T-cell (primary cell): ENCODE measurements around the gene ITGA2. TPM values are rescaled to one million over a fixed set of nuclear protein-coding genes. Genes with fewer than 3 reads are reported as not detected.
A peak's percentile ranks its signal among the peaks of the same experiment; 100 is the strongest.

Experiments used
- ATAC-seq, 4 experiments: fragments of 200-7000 bp in 3 of 4; fragments of 150-1000 bp in 1 of 4; cut with Tn5 transposase; replicated peaks in 1 of 4; 1 replicate in 3 of 4; 2 replicates in 1 of 4; pipeline ENCODE4 v1.10.0; 2021; ENCODE audit warnings: moderate library complexity in 3 of 4, mild to moderate bottlenecking in 2 of 4, moderate number of reproducible peaks in 1 of 4
- CTCF ChIA-PET, 2 donors: fragments of 300-600 bp; sonication (Branson Sonifier 250); formaldehyde crosslinking; loops; one replicate each; lab custom pipeline; 2022; ENCODE audit warnings: antibody characterized with exemption in 2 of 2; lab: Charles Lee
- POLR2A ChIA-PET, 2 donors: fragments of 300-600 bp; sonication (Branson Sonifier 250); formaldehyde crosslinking; loops; one replicate each; lab custom pipeline; 2022; ENCODE audit warnings: antibody characterized with exemption in 2 of 2; lab: Charles Lee
- DNase-seq, 35 experiments: peaks; one replicate each; pipeline versions ENCODE4 v3.0.0 to v3.0.0-alpha.2; 2013 to 2023
- H3K27ac ChIP-seq: one replicate; pipeline ENCODE4 v1.5.1; 2013; ENCODE audit warnings: low read length
- H3K27me3 ChIP-seq, 2 experiments: replicated peaks in 1 of 2; 1 replicate in 1 of 2; 2 replicates in 1 of 2; pipeline versions ENCODE4 v1.6.1 to v1.7.0; 2013; ENCODE audit warnings: low read length in 1 of 2, mixed read lengths in 1 of 2; ENCODE audit not compliant: control insufficient read depth in 2 of 2, insufficient read depth in 2 of 2; ENCODE audit errors: extremely low read depth in 1 of 2
- H3K36me3 ChIP-seq, 2 donors: 1 replicate in 1 of 2; 2 replicates in 1 of 2; pipeline versions ENCODE4 v1.6.1 to v1.7.0; 2013; ENCODE audit warnings: low read length in 1 of 2; ENCODE audit not compliant: control insufficient read depth in 2 of 2, insufficient read depth in 1 of 2; ENCODE audit errors: extremely low read depth in 1 of 2
- H3K4me1 ChIP-seq, 2 experiments: 1 replicate in 1 of 2; 2 replicates in 1 of 2; pipeline versions ENCODE4 v1.6.1 to v1.7.0; 2013; ENCODE audit warnings: low read length in 2 of 2, mixed read lengths in 1 of 2; ENCODE audit not compliant: insufficient read depth in 2 of 2, control insufficient read depth in 1 of 2; ENCODE audit errors: extremely low read depth in 1 of 2
- H3K4me3 ChIP-seq, 2 donors: 1 replicate in 1 of 2; 2 replicates in 1 of 2; pipeline versions ENCODE4 v1.5.1 to v1.7.0; 2013; ENCODE audit warnings: mild to moderate bottlenecking in 2 of 2, low read length in 1 of 2, moderate library complexity in 1 of 2; ENCODE audit not compliant: control insufficient read depth in 1 of 2; ENCODE audit errors: extremely low read depth in 1 of 2
- H3K9me3 ChIP-seq: 2 replicates; pipeline ENCODE4 v1.7.0; 2013
- H3K27ac Mint-ChIP-seq, 2 donors: one replicate each; pipeline ENCODE4 v1.8.0; 2020 to 2021; ENCODE audit warnings: mild to moderate bottlenecking in 2 of 2, mixed read lengths in 2 of 2
- H3K27me3 Mint-ChIP-seq, 2 donors: one replicate each; pipeline ENCODE4 v1.8.0; 2021 to 2022; ENCODE audit warnings: mixed read lengths in 2 of 2
- H3K36me3 Mint-ChIP-seq: one replicate; pipeline ENCODE4 v1.8.0; 2021; ENCODE audit warnings: mixed read lengths
- H3K4me1 Mint-ChIP-seq, 3 donors: one replicate each; pipeline ENCODE4 v1.8.0; 2020 to 2022; ENCODE audit warnings: mixed read lengths in 3 of 3, mild to moderate bottlenecking in 1 of 3
- H3K4me3 Mint-ChIP-seq, 3 donors: one replicate each; pipeline ENCODE4 v1.8.0; 2020 to 2022; ENCODE audit warnings: mild to moderate bottlenecking in 3 of 3, mixed read lengths in 3 of 3, moderate library complexity in 3 of 3
- H3K9me3 Mint-ChIP-seq, 3 donors: one replicate each; pipeline ENCODE4 v1.8.0; 2020 to 2022; ENCODE audit warnings: mixed read lengths in 3 of 3
- WGBS: methylation state at CpG from one replicate; pipeline ENCODE4 v1.1.5; 2013; ENCODE audit warnings: missing lambda C conversion rate; ENCODE audit not compliant: insufficient coverage; 5-methylcytosine and 5-hydroxymethylcytosine counted together
- total RNA-seq, 35 experiments: library from RNA in 6 of 35; stranded (reverse) in 6 of 35; fragments of 120-200 nt in 1 of 35; gene quantifications; one replicate each; pipeline versions ENCODE4 v1.2.1 to v1.2.4 and lab custom pipeline; 2013 to 2026

ITGA2 gene
- total RNA-seq: 1 to 10 TPM in 1 of 5 donors, under 1 TPM in 4; 0.16 to 1.5 (median 0.51) TPM
- 0.46 TPM for total RNA-seq (2013)
- 0.19 to 31.7 (median 6.7) reads per million in 29 experiments for total RNA-seq (lab: John Stamatoyannopoulos, UW)

DNA sequence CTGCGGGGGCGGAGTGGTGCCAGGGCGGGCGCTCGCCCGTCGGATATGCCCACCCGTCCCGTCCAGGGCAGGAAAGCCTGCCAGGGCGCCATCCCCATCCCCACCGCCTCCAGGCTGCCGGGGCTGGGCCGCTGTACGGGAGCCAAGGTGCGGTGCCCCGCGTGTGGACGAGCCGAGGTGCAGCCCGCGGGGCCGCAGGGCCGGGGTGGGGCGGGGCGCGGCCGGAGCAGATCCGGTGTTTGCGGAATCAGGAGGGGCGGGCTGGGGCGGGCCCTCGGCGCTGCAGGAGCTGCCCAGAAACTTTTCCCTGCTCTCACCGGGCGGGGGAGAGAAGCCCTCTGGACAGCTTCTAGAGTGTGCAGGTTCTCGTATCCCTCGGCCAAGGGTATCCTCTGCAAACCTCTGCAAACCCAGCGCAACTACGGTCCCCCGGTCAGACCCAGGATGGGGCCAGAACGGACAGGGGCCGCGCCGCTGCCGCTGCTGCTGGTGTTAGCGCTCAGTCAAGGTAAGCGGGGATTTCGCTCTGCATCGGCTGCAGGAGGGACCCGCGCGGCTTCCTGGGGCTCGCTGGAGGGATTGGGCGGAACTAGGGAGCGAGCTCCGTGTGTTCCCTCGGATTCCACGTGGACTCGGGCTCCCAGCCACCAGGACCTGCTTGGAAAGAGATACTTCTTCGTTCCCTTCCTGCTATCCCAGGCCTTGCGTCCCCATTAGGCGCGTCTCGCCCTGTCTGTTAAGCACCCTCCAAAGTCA, at the start of gene ITGA2:
Gene ITGA2 (plus strand): TSS at position 328 of the 756 bp plus-strand sequence. CDS start 117 bp downstream, at position 445.
- ChIA-PET CTCF (no interaction called here), POLR2A (no interaction called here)
- H3K27ac ChIP-seq: no peak within 1 kb of the TSS
- peak within 1 kb of the TSS; percentile 77 to 84 for H3K4me3 ChIP-seq
- under 1% methylated on average over 61 of the region's 64 CpGs for WGBS
- peaks cover 3 to 16% of the 10 kb centered on the region in 2 experiments for H3K4me1 ChIP-seq
- H3K36me3 ChIP-seq: no peaks in the 10 kb centered on the region
- peaks cover 8 to 22% (median 22%) of the 10 kb centered on the region in 3 donors for H3K4me1 Mint-ChIP-seq
- H3K9me3 Mint-ChIP-seq: no peaks in the 10 kb centered on the region
- peaks cover 0 to 15% of the 10 kb centered on the region in 2 experiments for H3K27me3 ChIP-seq
- no peaks in the 10 kb centered on the region for H3K36me3 Mint-ChIP-seq
- H3K27me3 Mint-ChIP-seq: peaks cover 17 to 25% of the 10 kb centered on the region in 2 donors
- H3K9me3 ChIP-seq: no peaks in the 10 kb centered on the region
- DNase-seq (peak in 13 of 35 experiments; percentile 1 to 29 (median 6)), ATAC-seq (peak; percentile 48 to 67 (median 62))
- H3K4me3 Mint-ChIP-seq: peak within 1 kb of the TSS; percentile 68 to 78 (median 75)
- no peak within 1 kb of the TSS for H3K27ac Mint-ChIP-seq

DNA sequence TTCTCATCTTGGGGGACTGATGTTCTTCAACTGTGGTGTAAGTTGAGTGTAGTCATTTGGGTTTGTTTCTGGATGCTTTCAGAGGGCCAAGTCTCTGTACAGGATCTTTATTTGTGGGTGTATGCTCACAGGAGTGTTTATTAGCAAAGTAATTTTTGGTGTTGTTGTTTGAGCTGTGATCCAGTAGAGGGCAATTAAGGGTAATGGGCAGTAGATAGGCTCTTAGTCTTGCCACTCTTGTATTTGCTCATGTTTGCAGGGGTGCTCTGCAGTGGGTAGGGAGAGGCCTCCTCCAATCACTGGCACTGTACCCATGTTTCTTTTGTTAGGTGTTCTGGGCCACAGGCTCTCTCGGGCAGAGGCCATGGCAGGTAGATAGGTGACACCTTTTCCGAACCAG, 45.9 kb upstream of the ITGA2 start:
- H3K27ac Mint-ChIP-seq: no peak overlapping the region
- H3K27me3 Mint-ChIP-seq: no peaks in the 10 kb centered on the region
- CTCF ChIA-PET: interaction anchor here in 1 of 2 donors (0.6 to 1.0 kb wide), 2 partner anchors 28 to 1241 kb away, joined by 3 read pairs; no protein-coding TSS in a partner anchor
- no peaks in the 10 kb centered on the region for H3K36me3 Mint-ChIP-seq
- Histone ChIP-seq H3K9me3 (no peaks in the 10 kb centered on the region), H3K36me3 (no peaks in the 10 kb centered on the region), H3K4me1 (no peaks in the 10 kb centered on the region), H3K27me3 (peaks cover 0 to 9% of the 10 kb centered on the region in 2 experiments), H3K27ac (no peak overlapping the region), H3K4me3 (no peak overlapping the region)
- no peak for ATAC-seq
- POLR2A ChIA-PET: no interaction called here
- 100% methylated on average over 2 of the region's 2 CpGs for WGBS
- H3K9me3 Mint-ChIP-seq: no peaks in the 10 kb centered on the region
- no peak for DNase-seq
- no peak overlapping the region for H3K4me3 Mint-ChIP-seq
- H3K4me1 Mint-ChIP-seq: peaks cover 12 to 17% (median 15%) of the 10 kb centered on the region in 3 donors

DNA sequence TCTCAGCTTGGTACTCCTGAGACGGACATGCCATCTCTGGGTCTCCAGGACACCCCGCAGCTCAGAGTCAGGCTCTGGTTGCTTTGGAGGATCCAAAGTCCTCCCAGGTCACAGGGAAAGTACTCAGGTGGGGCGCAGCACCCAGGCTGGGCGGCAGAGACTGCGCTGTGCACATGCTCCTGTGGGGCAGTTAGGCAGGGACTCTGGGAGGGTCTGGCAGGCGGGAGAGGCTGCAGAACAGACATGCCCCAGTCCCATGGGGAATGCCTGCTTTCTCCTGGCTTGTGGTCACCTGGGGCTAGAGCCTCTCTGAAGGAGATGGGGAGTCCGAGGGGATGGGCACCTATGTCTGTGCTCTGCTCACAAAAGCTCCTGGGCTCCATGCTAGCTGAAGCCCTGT, 45.3 kb upstream of the ITGA2 start:
- no peak overlapping the region for H3K4me3 ChIP-seq
- Mint-ChIP-seq H3K9me3 (no peaks in the 10 kb centered on the region), H3K4me1 (peaks cover 17 to 21% (median 19%) of the 10 kb centered on the region in 3 donors), H3K36me3 (no peaks in the 10 kb centered on the region), H3K27ac (no peak overlapping the region), H3K4me3 (no peak overlapping the region), H3K27me3 (no peaks in the 10 kb centered on the region)
- H3K4me1 ChIP-seq: no peaks in the 10 kb centered on the region
- DNase-seq (no peak), ATAC-seq (no peak)
- no peaks in the 10 kb centered on the region for H3K9me3 ChIP-seq
- no peaks in the 10 kb centered on the region for H3K36me3 ChIP-seq
- ChIA-PET POLR2A (interaction anchor here in 1 of 2 donors (0.5 kb wide), 1 partner anchor 1278 kb away, joined by 3 read pairs; no protein-coding TSS in a partner anchor), CTCF (interaction anchor here in 1 of 2 donors (2.0 kb wide), 1 partner anchor 153 kb away, joined by 11 read pairs; no protein-coding TSS in a partner anchor)
- H3K27me3 ChIP-seq: peaks cover 0 to 9% of the 10 kb centered on the region in 2 experiments
- WGBS: 93% methylated on average over 6 of the region's 7 CpGs
- H3K27ac ChIP-seq: no peak overlapping the region

DNA sequence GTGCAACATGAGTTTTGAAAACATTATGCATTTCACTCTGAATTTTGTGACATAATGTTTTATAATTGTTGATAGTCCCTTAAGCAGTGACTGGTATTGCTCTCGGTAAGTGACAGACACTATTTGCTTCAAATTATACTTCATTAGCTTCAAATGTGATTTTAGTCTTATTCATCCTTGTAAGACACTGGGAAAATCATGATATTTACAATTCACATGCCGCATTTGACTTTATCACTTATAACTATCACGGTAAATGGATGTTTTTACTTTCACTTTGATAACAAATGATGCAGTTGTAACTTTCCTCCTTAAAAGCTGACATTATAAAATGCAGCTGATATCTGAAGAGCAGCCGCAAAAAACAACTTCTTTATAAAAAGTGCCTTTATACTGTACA, 44.1 kb upstream of the ITGA2 start:
- peaks cover 0 to 9% of the 10 kb centered on the region in 2 experiments for H3K27me3 ChIP-seq
- Mint-ChIP-seq H3K27me3 (no peaks in the 10 kb centered on the region), H3K27ac (peak overlapping the region; percentile 13 to 56), H3K4me3 (peak overlapping the region; percentile 59 to 69 (median 65)), H3K36me3 (no peaks in the 10 kb centered on the region), H3K9me3 (no peaks in the 10 kb centered on the region), H3K4me1 (peaks cover 20 to 22% (median 21%) of the 10 kb centered on the region in 3 donors)
- H3K4me1 ChIP-seq: no peaks in the 10 kb centered on the region
- peak in 1 of 35 experiments; percentile 6 for DNase-seq
- ChIA-PET CTCF (interaction anchor here (1.0 to 2.0 kb wide), 4 partner anchors 14 to 153 kb away, joined by 3 to 11 read pairs (median 4); no protein-coding TSS in a partner anchor), POLR2A (interaction anchor here (0.6 to 0.7 kb wide), 2 partner anchors 153 to 671 kb away, joined by 3 read pairs; no protein-coding TSS in a partner anchor)
- no peak for ATAC-seq
- H3K27ac ChIP-seq: no peak overlapping the region
- no CpG with 5 or more reads among the region's 4 CpGs for WGBS
- H3K36me3 ChIP-seq: no peaks in the 10 kb centered on the region
- H3K4me3 ChIP-seq: peak overlapping the region in 1 of 2 donors; percentile 33
- no peaks in the 10 kb centered on the region for H3K9me3 ChIP-seq

DNA sequence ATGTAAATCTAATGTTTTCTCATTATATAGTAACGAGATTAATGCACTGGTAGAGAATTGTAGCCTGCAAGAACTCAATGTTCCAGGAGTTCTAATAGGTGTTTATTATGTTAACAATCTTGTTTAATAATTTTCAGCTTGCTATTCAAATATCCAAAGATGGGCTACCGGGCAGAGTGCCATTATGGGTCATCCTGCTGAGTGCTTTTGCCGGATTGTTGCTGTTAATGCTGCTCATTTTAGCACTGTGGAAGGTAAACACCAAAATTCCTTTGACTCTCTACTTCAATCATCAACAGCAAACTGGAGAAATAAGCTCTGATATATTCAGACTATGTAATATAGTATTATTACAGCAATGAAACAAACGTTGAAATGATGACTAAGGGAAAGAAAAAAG, 41.9 kb upstream of the ITGA2 start:
- peaks cover 20 to 22% (median 21%) of the 10 kb centered on the region in 3 donors for H3K4me1 Mint-ChIP-seq
- Histone ChIP-seq H3K27ac (no peak overlapping the region), H3K9me3 (no peaks in the 10 kb centered on the region), H3K27me3 (peaks cover 0 to 9% of the 10 kb centered on the region in 2 experiments), H3K4me1 (no peaks in the 10 kb centered on the region), H3K4me3 (no peak overlapping the region), H3K36me3 (no peaks in the 10 kb centered on the region)
- H3K4me3 Mint-ChIP-seq: no peak overlapping the region
- CTCF ChIA-PET: interaction anchor here (0.6 to 6.4 kb wide), 8 partner anchors 132 to 347 kb away, joined by 3 to 125 read pairs (median 8); partner anchors contain the start of gene MOCS2 (in 1 of the 2)
- H3K27me3 Mint-ChIP-seq: no peaks in the 10 kb centered on the region
- no peaks in the 10 kb centered on the region for H3K9me3 Mint-ChIP-seq
- H3K27ac Mint-ChIP-seq: no peak overlapping the region
- no CpG with 5 or more reads among the region's 4 CpGs for WGBS
- DNase-seq (no peak), ATAC-seq (no peak)
- POLR2A ChIA-PET: no interaction called here
- no peaks in the 10 kb centered on the region for H3K36me3 Mint-ChIP-seq

DNA sequence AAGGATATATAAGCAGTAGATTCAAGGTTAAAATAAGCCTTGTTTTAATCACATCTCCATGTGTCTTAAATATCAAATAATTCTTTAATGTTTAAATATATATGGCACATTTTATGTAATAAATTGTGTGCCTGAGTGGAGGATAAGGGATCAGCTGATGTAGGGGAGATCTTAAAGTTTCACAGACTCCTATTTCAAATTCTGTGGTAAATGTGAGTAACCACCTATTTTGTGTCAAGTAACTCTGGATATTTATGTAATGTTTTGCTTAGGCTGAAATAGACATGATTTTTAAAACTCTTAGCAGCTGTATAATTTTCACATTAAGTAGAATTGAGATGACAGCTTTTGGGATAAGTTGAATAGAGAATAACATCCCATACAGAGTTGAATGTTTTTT, 41.3 kb upstream of the ITGA2 start:
- H3K27me3 Mint-ChIP-seq: no peaks in the 10 kb centered on the region
- H3K4me3 ChIP-seq: no peak overlapping the region
- no peaks in the 10 kb centered on the region for H3K36me3 ChIP-seq
- ChIA-PET CTCF (interaction anchor here (0.6 to 6.4 kb wide), 25 partner anchors 8 to 1287 kb away, joined by 3 to 125 read pairs (median 6); partner anchors contain the start of gene MOCS2 (in 1 of the 2)), POLR2A (interaction anchor here in 1 of 2 donors (0.5 kb wide), 1 partner anchor 39 kb away, joined by 3 read pairs; no protein-coding TSS in a partner anchor)
- no peaks in the 10 kb centered on the region for H3K4me1 ChIP-seq
- H3K9me3 Mint-ChIP-seq: no peaks in the 10 kb centered on the region
- DNase-seq (no peak), ATAC-seq (no peak)
- peaks cover 20 to 22% (median 21%) of the 10 kb centered on the region in 3 donors for H3K4me1 Mint-ChIP-seq
- H3K36me3 Mint-ChIP-seq: no peaks in the 10 kb centered on the region
- no peaks in the 10 kb centered on the region for H3K9me3 ChIP-seq
- H3K27ac Mint-ChIP-seq: no peak overlapping the region
- no peak overlapping the region for H3K4me3 Mint-ChIP-seq
- no peak overlapping the region for H3K27ac ChIP-seq
- H3K27me3 ChIP-seq: peaks cover 0 to 9% of the 10 kb centered on the region in 2 experiments
